Measurements from ENCODE around the gene EIF4A3. TPM values are rescaled to one million over a fixed set of nuclear protein-coding genes. Genes with fewer than 3 reads are reported as not detected.

Gene EIF4A3
- total RNA-seq, 1 donor from 2014 or later, result 83.6 TPM

- Mint-ChIP-seq H3K9me3 (ENCODE audit: low read depth) (no peaks in the 10 kb centered on the region), H3K4me1 (ENCODE audit: low read depth) (peaks cover 12% of the 10 kb centered on the region), H3K36me3 (ENCODE audit: insufficient read depth) (peaks cover 7% of the 10 kb centered on the region), H3K27me3 (no peaks in the 10 kb centered on the region), H3K4me3 (ENCODE audit: low read depth) (peak overlapping the region; percentile 97), H3K27ac (peak overlapping the region; percentile 89)
- peak; percentile 32 for DNase-seq (ENCODE audit: low spot score, unreplicated experiment)
- TF ChIP-seq, protein P1, sequence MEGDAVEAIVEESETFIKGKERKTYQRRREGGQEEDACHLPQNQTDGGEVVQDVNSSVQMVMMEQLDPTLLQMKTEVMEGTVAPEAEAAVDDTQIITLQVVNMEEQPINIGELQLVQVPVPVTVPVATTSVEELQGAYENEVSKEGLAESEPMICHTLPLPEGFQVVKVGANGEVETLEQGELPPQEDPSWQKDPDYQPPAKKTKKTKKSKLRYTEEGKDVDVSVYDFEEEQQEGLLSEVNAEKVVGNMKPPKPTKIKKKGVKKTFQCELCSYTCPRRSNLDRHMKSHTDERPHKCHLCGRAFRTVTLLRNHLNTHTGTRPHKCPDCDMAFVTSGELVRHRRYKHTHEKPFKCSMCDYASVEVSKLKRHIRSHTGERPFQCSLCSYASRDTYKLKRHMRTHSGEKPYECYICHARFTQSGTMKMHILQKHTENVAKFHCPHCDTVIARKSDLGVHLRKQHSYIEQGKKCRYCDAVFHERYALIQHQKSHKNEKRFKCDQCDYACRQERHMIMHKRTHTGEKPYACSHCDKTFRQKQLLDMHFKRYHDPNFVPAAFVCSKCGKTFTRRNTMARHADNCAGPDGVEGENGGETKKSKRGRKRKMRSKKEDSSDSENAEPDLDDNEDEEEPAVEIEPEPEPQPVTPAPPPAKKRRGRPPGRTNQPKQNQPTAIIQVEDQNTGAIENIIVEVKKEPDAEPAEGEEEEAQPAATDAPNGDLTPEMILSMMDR (IDR thresholded peaks at IDR 0.05; ENCODE audit: unreplicated experiment), result no peak
Observed at GRCh38 chr17:80146121-80147034, 550 bp downstream of the EIF4A3 start.

DNA sequence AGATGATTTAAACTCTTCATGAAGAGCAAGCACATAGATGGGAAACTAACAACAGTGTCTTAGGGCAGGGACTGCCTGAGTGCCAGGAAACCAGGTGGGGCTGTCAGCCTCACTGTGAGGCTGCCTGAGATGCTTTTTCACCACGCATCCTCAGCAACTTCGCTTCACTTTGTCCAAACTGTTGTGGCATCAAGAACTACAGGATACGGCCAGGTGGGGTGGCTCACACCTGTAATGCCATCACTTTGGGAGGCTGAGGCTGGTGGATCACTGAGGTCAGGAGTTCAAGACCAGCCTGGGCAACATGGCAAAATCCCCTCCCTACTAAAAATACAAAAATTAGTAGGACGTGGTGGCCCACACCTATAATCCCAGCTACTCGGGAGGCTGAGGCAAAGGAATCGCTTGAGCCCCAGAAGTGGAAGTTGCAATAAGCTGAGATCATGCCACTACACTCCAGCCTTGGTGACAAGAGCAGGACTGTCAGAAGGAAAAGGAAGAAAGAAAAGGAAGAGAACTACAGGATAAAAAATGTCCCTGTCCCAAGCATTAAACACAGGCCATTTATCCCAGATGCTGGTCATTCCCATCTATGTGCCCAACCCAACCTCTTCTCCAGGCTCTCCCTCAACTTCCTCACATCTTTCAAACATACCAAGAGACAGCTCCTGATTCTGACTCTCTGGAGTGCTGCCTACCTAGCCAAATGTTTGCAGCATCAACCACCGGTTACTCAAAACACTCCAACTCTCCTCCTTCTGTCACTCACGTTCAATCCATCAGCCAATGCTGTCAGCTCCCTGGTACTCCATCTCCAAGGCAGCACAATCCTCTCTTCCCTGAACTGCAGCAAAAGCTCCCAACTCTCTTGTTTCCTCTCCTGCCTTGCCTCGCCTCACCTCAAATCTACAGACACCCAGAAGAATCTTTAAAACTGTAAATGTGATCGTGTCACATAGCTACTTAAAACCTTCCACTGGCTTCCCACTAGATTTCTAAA is 1.6 kb downstream of the EIF4A3 start:
- H3K9me3 Mint-ChIP-seq (ENCODE audit: low read depth), result no peaks in the 10 kb centered on the region
- H3K27ac Mint-ChIP-seq, result peak overlapping the region; percentile 27
- H3K36me3 Mint-ChIP-seq (ENCODE audit: insufficient read depth), result peaks cover 11% of the 10 kb centered on the region
- H3K27me3 Mint-ChIP-seq, result no peaks in the 10 kb centered on the region
- H3K4me3 Mint-ChIP-seq (ENCODE audit: low read depth), result peak overlapping the region; percentile 97
- TF ChIP-seq, protein P1 (IDR thresholded peaks at IDR 0.05; ENCODE audit: unreplicated experiment), result no peak
- peaks cover 12% of the 10 kb centered on the region for H3K4me1 Mint-ChIP-seq (ENCODE audit: low read depth)
- no peak for DNase-seq (ENCODE audit: low spot score, unreplicated experiment)

- H3K4me3 Mint-ChIP-seq (ENCODE audit: low read depth), result no peak overlapping the region
- no peak for DNase-seq (ENCODE audit: low spot score, unreplicated experiment)
- H3K4me1 Mint-ChIP-seq (ENCODE audit: low read depth), result peaks cover 12% of the 10 kb centered on the region
- peaks cover 27% of the 10 kb centered on the region for H3K36me3 Mint-ChIP-seq (ENCODE audit: insufficient read depth)
- TF ChIP-seq, protein P1 (IDR thresholded peaks at IDR 0.05; ENCODE audit: unreplicated experiment), result no peak
- no peak overlapping the region for H3K27ac Mint-ChIP-seq
- no peaks in the 10 kb centered on the region for H3K27me3 Mint-ChIP-seq
- H3K9me3 Mint-ChIP-seq (ENCODE audit: low read depth), result no peaks in the 10 kb centered on the region
Observed at GRCh38 chr17:80142929-80143328, 4.0 kb downstream of the EIF4A3 start.

GRCh38 chr17:80141463-80142165 is 5.3 kb downstream of the EIF4A3 start:
- H3K27me3 Mint-ChIP-seq, result no peaks in the 10 kb centered on the region
- H3K4me3 Mint-ChIP-seq (ENCODE audit: low read depth), result no peak overlapping the region
- DNase-seq (ENCODE audit: low spot score, unreplicated experiment), result no peak
- H3K9me3 Mint-ChIP-seq (ENCODE audit: low read depth), result no peaks in the 10 kb centered on the region
- H3K4me1 Mint-ChIP-seq (ENCODE audit: low read depth), result peaks cover 11% of the 10 kb centered on the region
- peaks cover 34% of the 10 kb centered on the region for H3K36me3 Mint-ChIP-seq (ENCODE audit: insufficient read depth)
- TF ChIP-seq, protein P1 (IDR thresholded peaks at IDR 0.05; ENCODE audit: unreplicated experiment), result no peak
- H3K27ac Mint-ChIP-seq, result no peak overlapping the region

Data from progenitor cell of endocrine pancreas (in vitro differentiated cells).